ENCODE results near the gene MESP2.

The MESP2 gene

GRCh38 chr15:89802986-89803824, 27.1 kb downstream of the MESP2 start:
- no peak for DNase-seq (ENCODE audit: low read depth)

GRCh38 chr15:89803941-89804800, 28.0 kb downstream of the MESP2 start:
- DNase-seq (ENCODE audit: low read depth): no peak

GRCh38 chr15:89805241-89806209, 29.4 kb downstream of the MESP2 start:
- no peak for DNase-seq (ENCODE audit: low read depth)

GRCh38 chr15:89806210-89806558, 30.1 kb downstream of the MESP2 start:
- DNase-seq (ENCODE audit: low read depth): no peak

- no peak for DNase-seq (ENCODE audit: low read depth)
Observed at GRCh38 chr15:89806559-89807550, 30.7 kb downstream of the MESP2 start.

- no peak for DNase-seq (ENCODE audit: low read depth)
Observed at GRCh38 chr15:89807689-89808088, 31.6 kb downstream of the MESP2 start.

- DNase-seq (ENCODE audit: low read depth): no peak
Observed at GRCh38 chr15:89808160-89808870, 32.2 kb downstream of the MESP2 start.

GRCh38 chr15:89809093-89809786, 33.1 kb downstream of the MESP2 start:
- no peak for DNase-seq (ENCODE audit: low read depth)

- DNase-seq (ENCODE audit: low read depth): no peak
Observed at GRCh38 chr15:89809787-89810148, 33.6 kb downstream of the MESP2 start.

- DNase-seq (ENCODE audit: low read depth): no peak
Observed at GRCh38 chr15:89810837-89811236, 34.7 kb downstream of the MESP2 start.

GRCh38 chr15:89812011-89812846, 36.1 kb downstream of the MESP2 start:
- DNase-seq (ENCODE audit: low read depth): no peak

GRCh38 chr15:89812847-89813320, 36.8 kb downstream of the MESP2 start:
- DNase-seq (ENCODE audit: low read depth): no peak

GRCh38 chr15:89813381-89814111, 37.4 kb downstream of the MESP2 start:
- no peak for DNase-seq (ENCODE audit: low read depth)

GRCh38 chr15:89814112-89814742, 38.1 kb downstream of the MESP2 start:
- no peak for DNase-seq (ENCODE audit: low read depth)

- DNase-seq (ENCODE audit: low read depth): no peak
Observed at GRCh38 chr15:89815769-89816168, 39.6 kb downstream of the MESP2 start.

- DNase-seq (ENCODE audit: low read depth): no peak
Observed at GRCh38 chr15:89817701-89818280, 41.7 kb downstream of the MESP2 start.

- no peak for DNase-seq (ENCODE audit: low read depth)
Observed at GRCh38 chr15:89818287-89818686, 42.2 kb downstream of the MESP2 start.

Measured in HS-5 (cell line).